H54 (cell line): Measurements from ENCODE around the gene TSPAN18.

Experiments used
- DNase-seq: peaks from one replicate; pipeline ENCODE4 v3.0.0; 2011; ENCODE audit warnings: low spot score, mixed read lengths; ENCODE audit not compliant: insufficient read length
- FAIRE-seq: peaks from 3 replicates; lab custom pipeline; 2011; peaks lifted over from hg19 to GRCh38; lab: Jason Lieb, UNC
- POLR2A ChIP-seq: IDR thresholded peaks from 2 replicates; pipeline ENCODE4 v1.6.1; 2011; ENCODE audit warnings: low read depth, mild to moderate bottlenecking, low read length

The TSPAN18 gene

GRCh38 chr11:44930588-44931302 is 204.0 kb downstream of the TSPAN18 start:
- no peak for TF ChIP-seq POLR2A
- no peak for FAIRE-seq
- no peak for DNase-seq

GRCh38 chr11:44931466-44931865 is 204.7 kb downstream of the TSPAN18 start:
- TF ChIP-seq POLR2A, result no peak
- DNase-seq (no peak), FAIRE-seq (no peak)

GRCh38 chr11:44934110-44934509 is 207.3 kb downstream of the TSPAN18 start:
- no peak for FAIRE-seq
- no peak for DNase-seq
- no peak for TF ChIP-seq POLR2A

GRCh38 chr11:44934735-44935250 is 208.0 kb downstream of the TSPAN18 start:
- DNase-seq (no peak), FAIRE-seq (no peak)

GRCh38 chr11:44936525-44936924 is 209.8 kb downstream of the TSPAN18 start:
- TF ChIP-seq POLR2A, result no peak
- FAIRE-seq (no peak), DNase-seq (peak; percentile 65)

More at GRCh38 chr11:44934735-44935250, 208.0 kb downstream of the TSPAN18 start:
- TF ChIP-seq POLR2A, result no peak

GRCh38 chr11:44936951-44937543 is 210.3 kb downstream of the TSPAN18 start:
- TF ChIP-seq POLR2A, result no peak
- DNase-seq (no peak), FAIRE-seq (no peak)

- DNase-seq (no peak), FAIRE-seq (no peak)
- TF ChIP-seq POLR2A, result no peak
Observed at GRCh38 chr11:44938066-44938691, 211.4 kb downstream of the TSPAN18 start.

- FAIRE-seq, result no peak
- TF ChIP-seq POLR2A, result no peak
- no peak for DNase-seq
Observed at GRCh38 chr11:44939673-44940395, 213.1 kb downstream of the TSPAN18 start.

- no peak for TF ChIP-seq POLR2A
- no peak for FAIRE-seq
- DNase-seq, result no peak
Observed at GRCh38 chr11:44940404-44940803, 213.6 kb downstream of the TSPAN18 start.

- FAIRE-seq, result no peak
- DNase-seq, result no peak
- no peak for TF ChIP-seq POLR2A
Observed at GRCh38 chr11:44940835-44941234, 214.1 kb downstream of the TSPAN18 start.

GRCh38 chr11:44941259-44942021 is 214.7 kb downstream of the TSPAN18 start:
- TF ChIP-seq POLR2A, result no peak
- FAIRE-seq (no peak), DNase-seq (no peak)

- DNase-seq (no peak), FAIRE-seq (no peak)
- no peak for TF ChIP-seq POLR2A
Observed at GRCh38 chr11:44942029-44942955, 215.5 kb downstream of the TSPAN18 start.

GRCh38 chr11:44943118-44943517 is 216.4 kb downstream of the TSPAN18 start:
- DNase-seq, result no peak
- FAIRE-seq, result no peak
- no peak for TF ChIP-seq POLR2A
